CD4-positive, alpha-beta T cell treated with Interleukin-15 for 4 hours (primary cell): Measurements from ENCODE around the gene ABHD15.
A peak's percentile ranks its signal among the peaks of the same experiment; 100 is the strongest.
"Not testable (repeated sequence)": the region's sequence is repeated elsewhere in the genome, so short reads cannot be mapped to it uniquely, and the experiment has no call there.

Source experiments
- DNase-seq: peaks from one replicate; pipeline ENCODE4 v3.0.0-alpha.2; 2020; ENCODE audit warnings: low spot score

The ABHD15 gene

DNA sequence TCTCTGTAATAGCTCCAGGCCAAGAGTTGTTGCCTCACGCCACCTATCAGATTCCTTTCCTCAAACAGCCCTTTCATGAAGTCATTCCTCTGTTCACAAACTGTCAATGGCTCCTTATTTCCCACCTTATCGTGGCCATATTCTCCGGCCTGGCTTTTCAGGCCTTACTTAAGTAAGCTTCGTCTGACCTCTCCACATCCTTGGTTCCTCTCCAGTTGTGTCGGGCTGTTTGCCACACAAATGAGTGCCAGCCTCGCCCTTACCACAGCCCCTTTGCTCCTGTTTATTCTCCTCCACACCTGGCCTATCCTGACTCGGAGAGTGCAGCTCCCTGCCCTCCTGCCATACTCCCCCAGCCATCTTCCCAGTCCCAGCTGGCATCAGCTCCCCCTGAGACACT is 3.7 kb upstream of the ABHD15 start:
- no peak for DNase-seq

GRCh38 chr17:29569245-29569950 is 2.6 kb upstream of the ABHD15 start:
- DNase-seq, result no peak

DNA sequence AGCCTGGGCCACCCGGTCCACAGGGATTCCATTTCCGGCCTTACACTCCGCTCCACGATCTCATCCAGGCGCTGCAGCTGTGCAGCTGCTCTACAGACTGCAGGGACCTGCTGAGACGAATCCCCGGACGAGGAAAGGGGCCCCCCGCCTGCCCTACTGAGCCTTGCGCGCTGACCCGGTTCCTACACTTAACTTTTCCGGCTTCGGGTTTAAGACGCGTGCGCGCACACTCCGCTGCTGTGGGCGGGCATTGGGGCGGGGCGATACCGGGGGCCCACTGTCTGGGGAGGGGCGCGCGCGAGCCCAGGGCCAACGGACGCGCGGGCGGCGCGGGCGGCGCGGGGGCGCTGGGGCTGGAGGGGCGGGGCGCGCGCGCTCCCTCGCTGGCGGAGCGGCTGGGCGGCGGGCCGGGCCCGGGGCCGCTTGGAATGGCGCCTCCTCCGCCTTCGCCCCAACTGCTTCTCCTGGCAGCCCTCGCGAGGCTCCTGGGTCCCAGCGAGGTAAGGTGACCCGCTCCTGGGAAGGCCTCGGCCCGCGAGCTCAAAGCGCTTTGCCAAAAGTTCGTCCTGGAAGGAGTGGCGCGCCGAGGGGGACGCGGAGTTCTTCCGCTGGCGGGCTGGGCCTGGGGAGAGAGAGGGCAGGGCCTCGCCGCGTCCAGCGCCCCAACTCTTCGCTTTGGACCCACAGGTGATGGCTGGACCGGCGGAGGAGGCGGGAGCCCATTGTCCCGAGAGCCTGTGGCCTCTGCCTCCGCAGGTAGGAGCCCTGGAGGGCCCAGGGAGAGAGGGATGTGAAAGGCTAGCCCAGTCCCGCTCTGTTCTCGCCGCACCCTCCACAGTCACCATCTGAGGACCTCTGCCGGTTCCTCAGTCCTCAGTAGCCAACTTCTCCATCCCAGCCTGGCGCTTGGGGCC is 1.8 kb upstream of the ABHD15 start, which contains the start of gene TP53I13:
TSS of gene TP53I13 (plus strand) at position 371 of the 914 bp plus-strand sequence. CDS start at position 429, 58 bp downstream.
- peak; percentile 93 for DNase-seq

DNA sequence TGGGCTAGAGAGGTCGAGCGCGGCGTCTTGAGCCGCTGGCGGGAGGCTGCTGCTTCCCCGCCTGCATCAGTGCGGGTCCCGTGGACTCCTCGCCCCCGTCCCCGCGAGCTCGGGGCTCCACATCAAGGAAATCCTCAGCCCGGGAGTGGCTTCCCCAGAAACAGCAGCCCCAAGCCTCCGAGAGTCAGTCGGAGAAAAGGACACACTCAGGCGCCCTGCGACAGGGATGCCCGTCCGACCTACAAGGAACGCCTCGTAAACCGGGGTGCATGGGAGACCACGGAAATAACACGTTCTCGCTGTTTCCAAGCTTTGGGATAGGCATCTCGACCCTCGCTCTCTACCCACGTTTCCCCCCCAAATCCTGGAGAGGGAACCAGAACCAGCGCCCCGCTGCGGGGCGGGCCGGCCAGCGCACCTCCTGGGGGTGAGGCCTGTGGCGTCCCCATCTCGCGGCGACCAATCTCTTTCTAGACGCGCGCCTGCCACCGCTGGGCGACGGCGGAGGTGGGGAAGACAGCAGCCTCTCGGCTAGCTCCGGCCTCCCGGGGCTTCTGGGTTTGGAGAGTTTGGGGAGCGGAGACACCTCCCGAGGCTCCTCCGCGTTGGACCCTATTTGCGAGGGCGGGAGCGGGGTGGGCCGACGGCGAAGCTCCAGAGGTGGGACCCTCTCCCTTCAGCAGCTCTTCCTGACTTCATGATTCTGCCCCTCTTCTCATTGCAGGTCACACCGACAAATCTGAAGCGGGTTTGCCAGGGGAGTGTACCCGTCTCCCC is 905 bp upstream of the ABHD15 start:
- DNase-seq, result peak; percentile 76

DNA sequence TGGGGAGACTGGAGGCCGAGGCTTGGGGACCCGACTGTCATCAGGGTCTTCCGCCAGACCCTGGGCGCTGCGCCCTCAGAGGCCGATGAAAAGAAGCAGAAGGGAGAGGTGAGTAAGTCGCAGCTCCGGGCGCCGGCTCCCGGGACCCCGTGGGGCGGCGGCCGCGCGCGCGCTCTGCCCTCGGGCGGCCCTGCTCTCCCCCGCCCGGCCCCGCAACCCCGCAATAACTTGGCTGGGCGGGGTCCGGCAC is 392 bp upstream of the ABHD15 start:
- DNase-seq, result no peak

- DNase-seq, result peak; percentile 56
Observed at GRCh38 chr17:29565643-29566472, 979 bp downstream of the ABHD15 start.

GRCh38 chr17:29563816-29564215 is 3.0 kb downstream of the ABHD15 start:
- no peak for DNase-seq

GRCh38 chr17:29562615-29563014 is 4.2 kb downstream of the ABHD15 start:
- no peak for DNase-seq

- no peak for DNase-seq
Observed at GRCh38 chr17:29561554-29562517, 5.0 kb downstream of the ABHD15 start.

DNA sequence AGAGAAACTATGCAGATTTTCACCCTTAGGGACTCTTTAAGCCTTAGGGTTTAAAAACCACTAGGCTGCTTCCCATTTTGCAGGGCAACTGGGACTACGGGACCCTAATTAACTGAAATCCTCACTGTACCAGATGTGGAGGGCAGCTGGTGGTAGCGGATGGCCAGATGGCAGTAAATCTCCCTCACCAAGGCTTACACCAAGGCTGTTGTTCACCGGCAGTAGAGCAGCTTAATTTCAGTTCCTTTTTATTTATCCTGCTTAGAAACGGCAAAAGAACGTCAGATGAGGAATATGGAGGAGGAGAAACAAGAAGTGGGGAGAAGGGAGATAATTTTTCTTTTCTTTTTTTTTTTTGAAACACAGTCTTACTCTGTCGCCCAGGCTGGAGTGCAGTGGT is 6.5 kb downstream of the ABHD15 start:
- no peak for DNase-seq

- no peak for DNase-seq
Observed at GRCh38 chr17:29559640-29560039, 7.2 kb downstream of the ABHD15 start.

DNA sequence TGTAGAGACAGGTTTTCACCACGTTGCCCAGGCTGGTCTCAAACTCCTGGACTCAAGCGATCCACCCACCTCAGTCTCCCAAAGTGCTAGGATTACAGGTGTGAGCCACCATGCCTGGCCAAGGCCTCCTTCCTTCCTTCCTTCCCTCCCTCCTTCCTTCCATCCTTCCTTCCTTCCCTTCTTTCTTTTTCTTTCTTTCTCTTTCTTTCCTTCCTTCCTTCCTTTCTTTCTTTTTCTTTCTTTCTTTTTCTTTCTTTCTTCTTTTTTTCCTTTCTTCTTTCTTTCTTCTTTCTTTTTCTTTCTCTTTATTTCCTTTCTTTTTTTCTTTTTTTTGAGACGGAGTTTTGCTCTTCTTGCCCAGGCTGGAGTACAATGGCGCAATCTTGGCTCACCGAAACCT is 8.7 kb downstream of the ABHD15 start:
- not testable (repeated sequence) for DNase-seq

DNA sequence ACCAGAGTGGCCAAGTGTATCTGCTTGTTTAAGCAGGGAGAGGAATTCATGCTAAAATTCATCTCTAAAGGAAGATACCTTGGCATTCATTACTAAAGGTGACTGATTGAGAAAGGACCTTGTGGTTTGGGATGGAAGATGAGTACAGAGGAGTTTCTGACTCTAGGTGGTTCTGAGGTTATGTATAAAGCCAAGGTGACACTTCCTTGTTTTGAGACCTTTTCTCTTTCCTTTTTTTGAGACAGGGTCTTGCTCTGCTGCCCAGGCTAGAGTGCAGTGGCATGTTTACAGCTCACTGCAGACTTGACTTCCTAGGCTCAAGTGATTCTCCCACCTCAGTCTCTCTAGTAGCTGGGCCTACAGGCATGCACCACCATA is 9.1 kb downstream of the ABHD15 start:
- DNase-seq, result no peak

GRCh38 chr17:29557085-29557738 is 9.6 kb downstream of the ABHD15 start:
- no peak for DNase-seq

- no peak for DNase-seq
Observed at GRCh38 chr17:29555840-29556239, 11.0 kb downstream of the ABHD15 start.

DNA sequence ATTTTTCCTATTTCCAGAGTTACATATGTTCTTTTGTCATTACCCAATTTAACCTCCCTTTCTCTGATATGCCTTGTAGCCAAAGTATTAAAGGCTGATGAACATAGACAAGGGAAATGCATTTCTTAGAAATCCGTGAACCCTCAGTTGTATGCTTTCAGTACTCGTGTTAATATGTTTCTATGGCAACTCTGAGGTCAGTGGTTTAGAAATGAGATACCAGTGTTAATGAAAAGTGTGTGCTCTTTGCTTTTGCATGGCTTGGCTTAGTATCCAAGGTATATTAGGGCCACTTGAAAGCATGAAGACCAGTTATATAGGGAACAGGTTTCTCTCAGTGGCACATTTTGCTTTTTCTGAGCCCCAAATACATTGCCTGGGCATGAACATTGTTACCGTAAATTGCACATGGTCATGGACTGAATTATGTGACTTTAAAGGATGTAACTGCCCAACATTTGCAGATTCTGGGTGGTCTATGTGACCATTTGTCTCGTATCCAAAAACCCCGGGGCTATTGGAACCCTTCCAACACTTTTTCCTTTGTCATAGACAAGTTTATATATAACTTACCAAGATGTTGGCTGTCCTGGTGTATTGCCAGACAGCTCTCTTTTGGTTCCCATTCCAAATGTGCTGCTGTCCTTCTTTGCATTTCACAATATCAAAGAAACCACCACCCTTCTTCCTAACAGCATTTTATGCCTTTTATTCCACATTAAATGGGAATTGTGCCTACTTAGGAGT is 17.5 kb downstream of the ABHD15 start:
- peak; percentile 12 for DNase-seq

- DNase-seq, result no peak
Observed at GRCh38 chr17:29546830-29547229, 20.0 kb downstream of the ABHD15 start.

DNA sequence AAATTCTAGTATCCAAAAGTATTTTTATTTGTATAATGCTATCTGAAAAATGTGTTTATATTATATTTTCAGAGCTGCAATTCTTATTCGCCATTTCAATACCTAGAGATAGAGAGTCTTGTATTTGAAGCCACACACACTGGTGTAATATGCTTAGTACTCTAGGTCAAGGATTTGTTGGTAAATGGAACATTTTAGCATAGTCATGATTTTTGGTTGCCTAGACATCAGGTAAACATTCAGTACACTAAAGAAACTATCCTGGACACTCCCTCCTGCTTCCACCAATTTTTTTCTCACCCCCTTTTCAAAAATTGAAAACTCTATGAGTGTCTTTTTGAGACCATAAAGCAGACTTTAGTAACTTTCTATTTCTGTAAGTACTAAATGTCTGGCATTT is 20.8 kb downstream of the ABHD15 start:
- DNase-seq, result no peak

DNA sequence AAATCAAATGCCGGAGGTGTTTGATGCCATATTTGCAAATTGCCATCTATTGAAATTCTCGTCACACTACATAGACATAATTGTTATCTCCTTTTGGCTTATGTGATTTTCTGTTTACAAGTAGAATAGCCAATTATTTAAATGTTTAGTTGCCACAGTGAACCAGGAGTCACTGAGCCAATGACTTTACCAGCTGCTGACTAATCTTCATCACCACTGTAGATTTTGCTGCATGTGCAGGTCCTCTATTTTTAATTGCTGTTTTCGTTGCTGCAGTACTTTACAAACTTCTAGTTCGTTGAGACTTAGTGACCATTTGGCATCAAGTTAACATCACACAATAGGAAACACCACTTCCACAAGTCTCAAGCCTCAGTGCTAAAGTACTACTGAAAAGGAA is 22.8 kb downstream of the ABHD15 start:
- DNase-seq, result no peak
